GM13976 (cell line): ENCODE results near the gene CCDC201.

Experiments
- DNase-seq: peaks from one replicate; pipeline ENCODE4 v3.0.0; 2012; ENCODE audit warnings: low spot score
- CTCF ChIP-seq: IDR thresholded peaks from 2 replicates; pipeline ENCODE4 v1.5.1; 2012; ENCODE audit warnings: borderline replicate concordance, mild to moderate bottlenecking; ENCODE audit not compliant: insufficient read depth; ENCODE audit errors: extremely low read depth, missing control alignments, control extremely low read depth
- in situ Hi-C: fragments of 300-500 bp; cut with MboI; formaldehyde crosslinking; loops from one replicate; pipeline ENCODE4 v1.12.0; 2022; ENCODE audit warnings: low sequenced_read_pairs, mixed read lengths, inconsistent platforms; ENCODE audit not compliant: unreplicated experiment

CCDC201 gene

GRCh38 chr7:45891462-45892402 lies 18.9 kb upstream of the CCDC201 start:
- DNase-seq = no peak
- no peak for TF ChIP-seq CTCF
- in situ Hi-C loops = no loop called here

- no peak for DNase-seq
- in situ Hi-C loops = no loop called here
- peak; percentile 36 for TF ChIP-seq CTCF
These were observed 18.1 kb upstream of the CCDC201 start for GRCh38 chr7:45890902-45891461.

GRCh38 chr7:45890125-45890901 lies 17.4 kb upstream of the CCDC201 start:
- in situ Hi-C loops = no loop called here
- TF ChIP-seq CTCF = no peak
- no peak for DNase-seq

- in situ Hi-C loops = no loop called here
- DNase-seq = no peak
- TF ChIP-seq CTCF = no peak
These were observed 16.6 kb upstream of the CCDC201 start for GRCh38 chr7:45889367-45890067.

- TF ChIP-seq CTCF = no peak
- in situ Hi-C loops = no loop called here
- no peak for DNase-seq
These were observed 16.1 kb upstream of the CCDC201 start for GRCh38 chr7:45888993-45889366.
